Mesenchymal stem cell (in vitro differentiated cells and primary cell): ENCODE measurements around the gene GAGE2A.
"Not testable (repeated sequence)": the region's sequence is repeated elsewhere in the genome, so short reads cannot be mapped to it uniquely, and the experiment has no call there.

Source experiments
- DNase-seq: peaks from one replicate; pipeline ENCODE4 v3.0.0-alpha.2; 2013
- H2AFZ ChIP-seq: one replicate; pipeline ENCODE4 v1.6.1; 2013; ENCODE audit warnings: low read depth, mild to moderate bottlenecking, control low read depth, inconsistent platforms, low read length, moderate library complexity
- H2AK5ac ChIP-seq: 2 replicates; pipeline ENCODE4 v1.6.1; 2013; ENCODE audit warnings: low read length, moderate library complexity, mild to moderate bottlenecking, inconsistent platforms; ENCODE audit not compliant: severe bottlenecking
- H2BK120ac ChIP-seq: one replicate; pipeline ENCODE4 v1.6.1; 2013; ENCODE audit warnings: low read depth, mild to moderate bottlenecking, inconsistent platforms, low read length, moderate library complexity
- H2BK12ac ChIP-seq, 2 experiments: one replicate each; pipeline ENCODE4 v1.6.1; 2013; ENCODE audit warnings: inconsistent platforms in 2 of 2, low read length in 2 of 2, mild to moderate bottlenecking in 2 of 2, moderate library complexity in 2 of 2, control low read depth in 1 of 2
- H2BK15ac ChIP-seq: one replicate; pipeline ENCODE4 v1.6.1; 2013; ENCODE audit warnings: mild to moderate bottlenecking, low read depth, inconsistent platforms; ENCODE audit not compliant: poor library complexity, severe bottlenecking
- H2BK5ac ChIP-seq: 2 replicates; pipeline ENCODE4 v1.6.1; 2013; ENCODE audit warnings: low read depth, mild to moderate bottlenecking, low read length, control low read depth, inconsistent platforms; ENCODE audit not compliant: poor library complexity, severe bottlenecking
- H3K14ac ChIP-seq, 2 experiments: one replicate each; pipeline ENCODE4 v1.6.1; 2013; ENCODE audit warnings: inconsistent platforms in 2 of 2, low read length in 2 of 2, control low read depth in 1 of 2, mild to moderate bottlenecking in 1 of 2, moderate library complexity in 1 of 2
- H3K18ac ChIP-seq, 2 experiments: one replicate each; pipeline ENCODE4 v1.6.1; 2013; ENCODE audit warnings: inconsistent platforms in 2 of 2, low read length in 2 of 2, control low read depth in 1 of 2, low read depth in 1 of 2, mild to moderate bottlenecking in 1 of 2
- H3K23ac ChIP-seq, 2 experiments: one replicate each; pipeline ENCODE4 v1.6.1; 2013; ENCODE audit warnings: inconsistent platforms in 2 of 2, low read length in 2 of 2, mild to moderate bottlenecking in 2 of 2, moderate library complexity in 2 of 2, control low read depth in 1 of 2
- H3K27ac ChIP-seq: 2 replicates; pipeline ENCODE4 v1.5.1; 2013; ENCODE audit warnings: mild to moderate bottlenecking, moderate library complexity, low read length, control low read depth, inconsistent platforms; ENCODE audit not compliant: poor library complexity, severe bottlenecking
- H3K27me3 ChIP-seq, 2 experiments: 2 replicates each; pipeline versions ENCODE4 v1.6.1 to v1.7.0; 2013; ENCODE audit warnings: low read length in 2 of 2, mild to moderate bottlenecking in 2 of 2, moderate library complexity in 2 of 2, control low read depth in 1 of 2, inconsistent platforms in 1 of 2; ENCODE audit not compliant: control insufficient read depth in 1 of 2, insufficient read depth in 1 of 2
- H3K36me3 ChIP-seq, 2 experiments: 2 replicates each; pipeline versions ENCODE4 v1.6.1 to v1.7.0; 2013; ENCODE audit warnings: low read length in 2 of 2, control low read depth in 1 of 2, inconsistent platforms in 1 of 2, low read depth in 1 of 2, mild to moderate bottlenecking in 1 of 2; ENCODE audit not compliant: insufficient read depth in 2 of 2, control insufficient read depth in 1 of 2
- H3K4ac ChIP-seq, 2 experiments: one replicate each; pipeline ENCODE4 v1.6.1; 2013; ENCODE audit warnings: inconsistent platforms in 2 of 2, low read length in 2 of 2, mild to moderate bottlenecking in 2 of 2, moderate library complexity in 2 of 2, control low read depth in 1 of 2, low read depth in 1 of 2
- H3K4me1 ChIP-seq: 2 replicates; pipeline ENCODE4 v1.6.1; 2013; ENCODE audit warnings: low read depth, low read length, control low read depth; ENCODE audit not compliant: control insufficient read depth, insufficient read depth
- H3K4me2 ChIP-seq: 2 replicates; pipeline ENCODE4 v1.6.1; 2013; ENCODE audit warnings: low read length, mild to moderate bottlenecking, inconsistent platforms; ENCODE audit not compliant: poor library complexity, severe bottlenecking
- H3K4me3 ChIP-seq, 2 experiments: 2 replicates each; pipeline versions ENCODE4 v1.5.1 to v1.7.0; 2013; ENCODE audit warnings: low read length in 2 of 2, mild to moderate bottlenecking in 2 of 2, control low read depth in 1 of 2, low read depth in 1 of 2; ENCODE audit not compliant: insufficient read depth in 1 of 2
- H3K79me1 ChIP-seq: replicated peaks from 2 replicates; pipeline ENCODE4 v1.6.1; 2013; ENCODE audit warnings: mild to moderate bottlenecking, control low read depth, low read length, inconsistent platforms; ENCODE audit not compliant: poor library complexity, severe bottlenecking
- H3K9ac ChIP-seq: 2 replicates; pipeline ENCODE4 v1.7.0; 2013; ENCODE audit warnings: mild to moderate bottlenecking, low read length, moderate library complexity
- H3K9me3 ChIP-seq: 2 replicates; pipeline ENCODE4 v1.7.0; 2013; ENCODE audit warnings: mild to moderate bottlenecking, low read length; ENCODE audit not compliant: control insufficient read depth
- H4K8ac ChIP-seq: one replicate; pipeline ENCODE4 v1.6.1; 2013; ENCODE audit warnings: inconsistent platforms, mild to moderate bottlenecking, low read length, moderate library complexity
- H4K91ac ChIP-seq: one replicate; pipeline ENCODE4 v1.6.1; 2013; ENCODE audit warnings: mild to moderate bottlenecking, low read length, inconsistent platforms
- WGBS: methylation state at CpG from one replicate; pipeline ENCODE4 v1.1.7; 2013; ENCODE audit warnings: mixed read lengths; 5-methylcytosine and 5-hydroxymethylcytosine counted together

Gene GAGE2A

GRCh38 chrX:49568728-49569127 lies 20.6 kb upstream of the GAGE2A start:
- not testable (repeated sequence) for H3K4ac ChIP-seq
- no CpG with 5 or more reads among the region's 11 CpGs for WGBS

GRCh38 chrX:49569152-49569551 lies 20.1 kb upstream of the GAGE2A start:
- H3K4me2 ChIP-seq, DNase-seq, H3K36me3 ChIP-seq, H2BK5ac ChIP-seq, H3K4me3 ChIP-seq, H2BK12ac ChIP-seq, H2BK120ac ChIP-seq, H2AFZ ChIP-seq, H3K79me1 ChIP-seq, H3K4me1 ChIP-seq, H2BK15ac ChIP-seq, H3K4ac ChIP-seq, H3K9me3 ChIP-seq, H3K27me3 ChIP-seq, H2AK5ac ChIP-seq, H3K18ac ChIP-seq, H4K91ac ChIP-seq, H3K27ac ChIP-seq, H3K14ac ChIP-seq, H3K9ac ChIP-seq, H3K23ac ChIP-seq, H4K8ac ChIP-seq: not testable (repeated sequence)
- no CpG with 5 or more reads among the region's 13 CpGs for WGBS

More at GRCh38 chrX:49568728-49569127, 20.6 kb upstream of the GAGE2A start:
- H3K4me2 ChIP-seq, H2BK120ac ChIP-seq, H3K79me1 ChIP-seq, H2AK5ac ChIP-seq, H3K23ac ChIP-seq, H3K27ac ChIP-seq, DNase-seq, H3K9me3 ChIP-seq, H2BK15ac ChIP-seq, H2AFZ ChIP-seq, H3K14ac ChIP-seq, H4K91ac ChIP-seq, H4K8ac ChIP-seq, H3K18ac ChIP-seq, H3K9ac ChIP-seq, H3K36me3 ChIP-seq, H2BK12ac ChIP-seq, H3K27me3 ChIP-seq, H3K4me1 ChIP-seq, H2BK5ac ChIP-seq, H3K4me3 ChIP-seq: not testable (repeated sequence)

GRCh38 chrX:49570100-49570499 lies 19.2 kb upstream of the GAGE2A start, which contains the start of gene GAGE12G:
Gene GAGE12G (plus strand): TSS chrX:49570400. CDS start chrX:49571555, 1,155 bp downstream.
- H3K9me3 ChIP-seq, H2AK5ac ChIP-seq, H3K36me3 ChIP-seq, H3K14ac ChIP-seq, H3K23ac ChIP-seq, H3K27ac ChIP-seq, H2BK5ac ChIP-seq, H3K4ac ChIP-seq, H3K4me1 ChIP-seq, H2AFZ ChIP-seq, H4K91ac ChIP-seq, H3K4me2 ChIP-seq, H2BK12ac ChIP-seq, H4K8ac ChIP-seq, H3K4me3 ChIP-seq, H2BK120ac ChIP-seq, DNase-seq, H3K79me1 ChIP-seq, H2BK15ac ChIP-seq, H3K9ac ChIP-seq, H3K18ac ChIP-seq, H3K27me3 ChIP-seq: not testable (repeated sequence)
- WGBS: no CpG with 5 or more reads among the region's 16 CpGs

GRCh38 chrX:49579649-49580048 lies 9.6 kb upstream of the GAGE2A start, which contains the start of gene GAGE12H:
Gene GAGE12H (plus strand): TSS chrX:49579949. CDS start chrX:49581104, 1,155 bp downstream.
- H4K91ac ChIP-seq, DNase-seq, H3K4me2 ChIP-seq, H2BK12ac ChIP-seq, H3K27me3 ChIP-seq, H3K14ac ChIP-seq, H3K9me3 ChIP-seq, H3K4ac ChIP-seq, H2AFZ ChIP-seq, H2BK5ac ChIP-seq, H4K8ac ChIP-seq, H3K36me3 ChIP-seq, H3K27ac ChIP-seq, H2AK5ac ChIP-seq, H3K23ac ChIP-seq, H3K9ac ChIP-seq, H2BK15ac ChIP-seq, H2BK120ac ChIP-seq, H3K4me1 ChIP-seq, H3K79me1 ChIP-seq, H3K18ac ChIP-seq, H3K4me3 ChIP-seq: not testable (repeated sequence)
- no CpG with 5 or more reads among the region's 16 CpGs for WGBS
